Inflammatory macrophage treated with lipopolysaccharide for 1 hour (primary cell): Measurements from ENCODE around the gene COL27A1.
"Not testable (repeated sequence)": the region's sequence is repeated elsewhere in the genome, so short reads cannot be mapped to it uniquely, and the experiment has no call there.

Experiments
- DNase-seq, 2 donors: peaks; one replicate each; pipeline ENCODE4 v3.0.0-alpha.2; 2020 to 2022

Gene COL27A1

DNA sequence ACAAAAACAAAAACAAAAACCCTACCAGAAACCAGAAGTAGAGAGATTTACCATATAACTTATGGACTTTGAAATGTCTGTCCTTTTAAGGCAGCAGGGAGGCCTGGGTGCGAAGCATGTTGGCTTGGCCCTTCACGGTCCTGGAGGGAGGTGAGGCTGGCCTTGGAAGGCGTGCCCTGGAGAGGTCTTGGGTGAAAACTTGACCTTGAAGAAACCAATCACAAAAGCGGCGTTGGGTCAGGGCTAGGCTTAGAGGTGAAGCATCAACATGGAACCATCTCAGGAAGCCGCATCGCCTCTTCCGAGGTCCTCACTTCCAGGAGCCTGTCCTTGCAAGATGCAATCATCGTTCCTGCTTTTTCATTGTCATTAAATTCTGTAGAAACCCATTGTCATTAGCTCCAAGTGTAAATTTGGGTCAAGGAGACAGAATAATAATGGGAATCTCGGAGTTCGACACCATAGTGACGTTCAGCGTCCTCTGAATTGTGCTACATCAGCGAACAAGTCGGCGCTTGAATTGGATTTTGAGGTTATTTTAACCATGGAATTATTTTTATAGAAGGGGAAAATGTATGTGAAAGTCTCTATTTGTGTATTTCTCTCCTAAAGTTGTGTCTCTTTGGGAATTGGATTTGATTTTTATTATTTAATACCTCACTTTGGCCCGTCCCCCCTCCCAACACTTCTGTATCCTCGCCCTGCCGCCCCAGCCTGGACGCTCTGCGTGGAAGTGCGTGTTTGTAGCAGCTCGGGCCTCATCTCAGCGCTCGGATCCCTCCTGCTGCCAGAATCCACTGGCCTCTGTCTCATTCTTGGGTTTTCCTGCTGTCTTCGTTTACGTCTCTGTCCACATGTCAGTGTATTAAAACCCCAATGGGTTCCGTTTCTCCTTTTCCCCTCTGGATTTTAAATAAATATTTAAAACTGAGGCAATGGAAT, 156.5 kb downstream of the COL27A1 start:
- no peak for DNase-seq

- DNase-seq, result no peak
Measured at GRCh38 chr9:114312513-114312875, 157.2 kb downstream of the COL27A1 start.

DNA sequence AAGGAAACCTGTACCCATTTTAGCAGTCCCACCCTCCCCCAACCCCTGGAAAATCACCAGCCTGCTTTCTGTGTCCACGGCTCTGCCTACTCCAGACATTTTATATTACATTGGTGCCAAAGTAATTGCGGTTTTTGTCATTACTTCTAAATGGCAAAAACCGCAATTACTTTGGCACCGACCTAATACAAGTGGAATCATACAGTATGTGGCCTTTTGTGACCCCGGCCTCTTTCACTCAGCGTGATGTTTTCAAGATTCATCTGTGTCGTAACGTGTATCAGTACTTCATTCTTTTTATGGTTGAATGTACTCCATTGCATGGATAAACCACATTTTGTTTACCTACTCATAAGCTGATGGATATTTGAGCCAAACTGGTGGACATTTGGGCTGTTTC, 157.8 kb downstream of the COL27A1 start:
- no peak for DNase-seq

- no peak for DNase-seq
Measured at GRCh38 chr9:114314256-114314867, 159.0 kb downstream of the COL27A1 start.

DNA sequence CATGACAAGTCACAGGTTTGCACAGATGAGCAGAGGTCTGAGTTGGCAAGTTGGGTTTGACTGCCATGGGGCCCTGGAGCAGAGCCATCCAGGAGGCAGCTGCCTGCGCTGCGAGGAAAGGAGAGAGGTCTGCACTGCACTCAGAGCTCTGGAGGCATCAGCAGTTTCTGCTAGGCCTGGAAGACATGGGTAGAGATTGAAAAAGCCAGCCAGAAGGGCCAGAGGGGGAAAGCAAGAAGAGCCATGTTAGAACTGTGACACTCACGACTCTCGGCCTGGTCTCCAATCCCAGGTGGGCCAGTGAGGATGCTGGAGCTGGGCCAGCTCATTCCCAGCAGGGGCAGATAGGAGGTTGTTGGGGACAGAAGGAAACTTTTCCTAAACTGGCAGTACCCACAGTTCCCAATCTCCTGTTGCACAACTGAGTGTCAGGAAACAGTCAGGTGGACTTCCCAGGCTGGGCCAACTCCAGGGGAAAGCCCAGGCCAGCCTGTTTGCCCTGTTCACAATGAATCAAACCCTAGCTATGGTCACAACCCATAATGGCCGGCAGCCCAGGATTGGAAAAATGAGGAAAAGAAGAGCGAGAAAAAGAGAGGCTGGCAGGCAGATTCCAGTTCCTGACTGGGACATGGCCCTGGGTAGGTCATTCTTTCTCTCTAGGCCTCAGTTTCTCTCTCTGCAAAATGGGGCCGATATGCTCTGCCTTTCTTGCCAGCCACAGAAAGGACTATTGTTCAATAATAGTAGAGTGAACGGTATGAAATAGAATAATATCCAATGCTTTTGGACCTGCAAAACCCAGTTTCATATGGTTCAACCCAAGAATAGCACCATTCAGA, 159.8 kb downstream of the COL27A1 start:
- peak; percentile 61 to 84 for DNase-seq

- DNase-seq, result peak; percentile 91 to 98
Measured at GRCh38 chr9:114315723-114316363, 160.5 kb downstream of the COL27A1 start.

- no peak for DNase-seq
Measured at GRCh38 chr9:114316605-114317230, 161.4 kb downstream of the COL27A1 start.

DNA sequence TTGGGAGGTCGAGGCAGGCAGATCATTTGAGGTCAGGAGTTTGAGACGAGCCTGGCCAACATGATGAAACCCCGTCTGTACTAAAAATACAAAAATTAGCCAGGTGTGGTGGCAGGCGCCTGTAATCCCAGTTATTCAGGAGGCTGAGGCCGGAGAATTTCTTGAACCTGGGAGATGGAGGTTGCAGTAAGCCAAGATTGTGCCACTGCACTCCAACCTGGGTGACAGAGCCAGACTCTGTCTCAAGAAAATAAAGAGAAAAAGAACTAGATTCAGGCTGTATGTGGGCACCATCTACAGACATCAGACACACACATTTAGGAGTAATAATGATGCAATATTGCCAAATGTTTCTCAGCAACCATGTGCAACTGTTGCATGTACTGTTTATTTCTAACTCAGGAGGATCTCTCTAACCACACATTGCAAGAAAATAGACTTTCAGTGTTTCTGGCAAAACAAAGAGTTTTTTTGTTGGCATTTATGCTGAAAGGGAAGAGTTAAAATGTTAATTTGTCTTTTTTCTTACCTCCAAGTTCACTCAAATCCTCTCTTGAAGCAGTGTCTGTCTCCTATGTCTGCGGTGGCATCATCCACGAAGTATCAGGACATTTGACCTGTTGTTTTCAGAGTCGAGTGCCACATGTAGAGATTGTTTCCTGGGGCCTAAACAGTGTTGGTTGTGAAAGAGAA, 162.5 kb downstream of the COL27A1 start:
- peak; percentile 86 to 93 for DNase-seq

GRCh38 chr9:114318416-114318815, 163.1 kb downstream of the COL27A1 start:
- DNase-seq, result no peak

DNA sequence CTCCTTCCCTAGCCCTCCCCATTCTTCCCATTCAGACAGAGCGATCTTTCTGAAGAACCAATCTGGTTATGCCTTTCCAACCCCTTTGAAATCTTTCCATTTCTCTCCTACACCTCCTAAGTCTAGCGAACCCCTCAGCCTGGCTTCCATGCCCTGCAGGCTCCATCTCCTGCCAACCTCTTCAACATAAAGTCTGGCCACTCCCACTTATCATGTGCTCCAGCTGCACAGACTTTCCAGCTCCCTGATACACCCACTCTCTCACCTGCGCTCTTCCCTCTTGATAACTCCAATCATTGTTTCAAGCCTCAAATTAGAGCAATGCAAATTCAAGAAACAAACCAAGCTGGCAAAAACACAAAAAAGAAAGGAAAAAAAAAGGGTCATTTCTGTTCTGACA, 163.8 kb downstream of the COL27A1 start:
- no peak for DNase-seq

- not testable (repeated sequence) for DNase-seq
Measured at GRCh38 chr9:114320710-114321109, 165.4 kb downstream of the COL27A1 start.

- no peak for DNase-seq
Measured at GRCh38 chr9:114321759-114322158, 166.4 kb downstream of the COL27A1 start.

DNA sequence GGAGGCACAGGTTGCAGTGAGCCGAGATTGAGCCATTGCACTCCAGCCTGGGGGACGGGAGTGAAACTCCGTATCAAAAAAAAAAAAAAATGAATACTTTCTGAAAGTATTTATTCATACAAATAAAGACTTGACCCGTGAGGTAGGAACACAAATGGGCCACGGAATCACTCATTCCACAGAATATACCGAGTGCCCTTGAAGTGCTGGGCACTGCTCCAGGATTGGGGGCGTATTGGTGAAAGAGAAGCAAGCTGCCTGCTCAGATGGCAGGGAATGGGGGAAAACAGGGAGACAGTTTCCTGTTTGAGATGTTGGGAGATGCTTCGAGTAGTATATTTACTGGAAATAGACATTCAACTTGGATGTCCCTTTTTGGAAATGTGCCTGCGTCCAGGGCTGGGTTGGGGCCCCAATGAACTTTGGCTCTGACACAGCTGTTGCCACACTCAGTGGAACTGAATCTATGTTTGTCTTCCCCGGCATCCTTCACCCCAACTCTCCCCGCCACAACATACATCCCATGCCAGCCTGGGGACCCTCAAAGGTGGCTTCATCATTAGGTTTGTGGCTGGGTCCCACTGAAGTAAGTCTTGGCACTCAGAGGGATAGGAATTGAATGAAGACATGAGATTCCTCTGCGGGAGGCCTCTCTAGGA, 167.0 kb downstream of the COL27A1 start:
- not testable (repeated sequence) for DNase-seq

DNA sequence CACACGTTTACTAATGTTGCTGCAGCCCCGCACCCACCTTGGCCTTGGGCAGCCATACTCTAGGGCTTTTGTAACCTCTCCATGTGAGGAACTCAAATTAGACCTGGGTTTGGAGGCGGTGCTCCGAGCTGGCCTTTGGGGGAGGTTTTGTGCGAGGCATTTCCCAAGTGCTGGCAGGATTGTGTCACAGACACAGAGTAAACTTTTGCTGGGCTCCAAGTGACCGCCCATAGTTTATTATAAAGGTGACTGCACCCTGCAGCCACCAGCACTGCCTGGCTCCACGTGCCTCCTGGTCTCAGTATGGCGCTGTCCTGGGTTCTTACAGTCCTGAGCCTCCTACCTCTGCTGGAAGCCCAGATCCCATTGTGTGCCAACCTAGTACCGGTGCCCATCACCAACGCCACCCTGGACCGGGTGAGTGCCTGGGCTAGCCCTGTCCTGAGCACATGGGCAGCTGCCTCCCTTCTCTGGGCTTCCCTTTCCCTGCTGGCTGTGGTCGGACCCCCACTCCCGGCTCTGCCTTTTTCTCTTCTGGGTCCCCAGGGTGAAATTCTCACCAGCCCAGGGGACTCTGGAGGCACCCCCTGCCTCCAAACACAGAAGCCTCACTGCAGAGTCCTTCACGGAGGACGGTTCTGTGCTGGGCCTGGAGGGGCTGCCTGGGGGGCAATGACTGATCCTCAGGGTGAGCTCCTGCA, 167.6 kb downstream of the COL27A1 start, which contains the start of gene ORM1:
Gene ORM1 (plus strand): TSS at position 268 of the 701 bp plus-strand sequence. CDS start 36 bp downstream, at position 304.
- not testable (repeated sequence) for DNase-seq

- not testable (repeated sequence) for DNase-seq
Measured at GRCh38 chr9:114323849-114324248, 168.5 kb downstream of the COL27A1 start.

DNA sequence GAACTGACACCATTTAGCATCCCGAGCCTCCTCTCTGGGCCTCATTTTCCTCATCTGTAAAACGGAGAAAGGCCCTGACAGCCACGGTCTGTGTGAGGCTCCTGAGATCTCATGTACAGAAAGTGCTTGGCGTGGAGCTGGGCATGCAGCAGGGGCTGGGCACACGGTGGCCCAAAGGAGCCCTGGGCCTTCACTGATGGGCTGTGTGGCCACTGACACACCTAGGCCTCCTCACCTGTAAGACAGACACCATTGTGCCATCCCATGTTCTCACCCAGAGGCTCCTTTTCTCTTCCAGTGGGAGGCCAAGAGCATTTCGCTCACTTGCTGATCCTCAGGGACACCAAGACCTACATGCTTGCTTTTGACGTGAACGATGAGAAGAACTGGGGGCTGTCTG, 169.2 kb downstream of the COL27A1 start:
- no peak for DNase-seq

- not testable (repeated sequence) for DNase-seq
Measured at GRCh38 chr9:114324965-114325364, 169.6 kb downstream of the COL27A1 start.

DNA sequence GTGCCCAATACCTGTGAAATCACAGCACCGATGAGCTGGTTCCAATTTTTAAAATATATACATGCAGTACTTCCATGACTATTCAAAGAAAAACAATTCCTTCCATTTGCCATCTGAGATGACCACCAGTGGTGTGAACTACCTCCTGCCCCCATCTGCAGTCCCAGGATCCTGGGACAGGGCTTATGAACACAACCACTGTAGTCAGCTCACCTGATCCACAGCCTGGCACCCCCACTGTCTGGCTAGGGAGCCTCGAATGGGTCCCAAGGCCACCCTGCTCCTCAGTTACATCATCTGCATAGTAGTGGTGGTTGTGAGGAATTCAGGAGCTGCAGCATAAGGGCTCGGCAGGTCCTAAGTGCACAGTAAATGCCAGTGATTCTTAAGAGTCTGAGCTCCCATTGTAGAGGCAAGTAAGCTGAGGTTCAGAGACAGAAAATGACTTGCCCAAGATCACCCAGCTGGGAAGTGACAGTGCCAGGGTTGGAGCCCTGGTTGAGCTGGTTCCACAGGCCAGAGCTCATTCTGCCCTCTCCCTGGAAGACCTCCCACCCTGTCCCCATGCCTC, 170.4 kb downstream of the COL27A1 start:
- not testable (repeated sequence) for DNase-seq

DNA sequence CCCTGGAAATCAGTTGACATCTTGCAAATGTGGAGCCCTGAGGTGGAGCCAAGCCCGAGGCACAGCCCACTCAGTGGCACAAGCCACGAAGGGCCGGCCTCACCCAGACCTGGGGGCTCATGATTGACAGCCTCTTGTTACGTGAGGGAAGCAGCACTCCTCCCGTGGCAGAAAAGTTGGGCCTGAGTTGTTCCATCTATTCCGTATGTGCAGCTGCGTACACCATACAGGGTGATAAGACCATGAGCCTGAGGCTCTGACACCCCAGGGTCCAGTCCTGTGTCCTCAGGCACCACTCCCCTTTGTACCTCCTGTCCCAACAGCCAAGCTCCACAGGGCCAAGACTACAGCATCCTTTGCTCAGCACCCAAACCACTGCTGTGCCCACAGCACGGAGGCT, 172.4 kb downstream of the COL27A1 start:
- DNase-seq, result no peak

- not testable (repeated sequence) for DNase-seq
Measured at GRCh38 chr9:114328357-114328820, 173.1 kb downstream of the COL27A1 start.
